LNCAP (cell line): Measurements from ENCODE around the gene STXBP1.

Experiments used
- TF ChIP-seq, protein P1 (sequence below): fragments of 450-650 bp; IDR thresholded peaks from 2 replicates; pipeline ENCODE4 v1.5.1; 2017; ENCODE audit warnings: mild to moderate bottlenecking

The STXBP1 gene

GRCh38 chr9:127734747-127735529 lies 122.9 kb downstream of the STXBP1 start, which contains the start of gene TOR2A:
Gene TOR2A, minus strand, starts transcription at chr9:127735294. Its CDS starts 24 bp downstream, at chr9:127735270.
- TF ChIP-seq, protein P1, sequence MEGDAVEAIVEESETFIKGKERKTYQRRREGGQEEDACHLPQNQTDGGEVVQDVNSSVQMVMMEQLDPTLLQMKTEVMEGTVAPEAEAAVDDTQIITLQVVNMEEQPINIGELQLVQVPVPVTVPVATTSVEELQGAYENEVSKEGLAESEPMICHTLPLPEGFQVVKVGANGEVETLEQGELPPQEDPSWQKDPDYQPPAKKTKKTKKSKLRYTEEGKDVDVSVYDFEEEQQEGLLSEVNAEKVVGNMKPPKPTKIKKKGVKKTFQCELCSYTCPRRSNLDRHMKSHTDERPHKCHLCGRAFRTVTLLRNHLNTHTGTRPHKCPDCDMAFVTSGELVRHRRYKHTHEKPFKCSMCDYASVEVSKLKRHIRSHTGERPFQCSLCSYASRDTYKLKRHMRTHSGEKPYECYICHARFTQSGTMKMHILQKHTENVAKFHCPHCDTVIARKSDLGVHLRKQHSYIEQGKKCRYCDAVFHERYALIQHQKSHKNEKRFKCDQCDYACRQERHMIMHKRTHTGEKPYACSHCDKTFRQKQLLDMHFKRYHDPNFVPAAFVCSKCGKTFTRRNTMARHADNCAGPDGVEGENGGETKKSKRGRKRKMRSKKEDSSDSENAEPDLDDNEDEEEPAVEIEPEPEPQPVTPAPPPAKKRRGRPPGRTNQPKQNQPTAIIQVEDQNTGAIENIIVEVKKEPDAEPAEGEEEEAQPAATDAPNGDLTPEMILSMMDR: peak; percentile 77

- TF ChIP-seq, protein P1: no peak
These were observed 123.6 kb downstream of the STXBP1 start for GRCh38 chr9:127735530-127736185.

DNA sequence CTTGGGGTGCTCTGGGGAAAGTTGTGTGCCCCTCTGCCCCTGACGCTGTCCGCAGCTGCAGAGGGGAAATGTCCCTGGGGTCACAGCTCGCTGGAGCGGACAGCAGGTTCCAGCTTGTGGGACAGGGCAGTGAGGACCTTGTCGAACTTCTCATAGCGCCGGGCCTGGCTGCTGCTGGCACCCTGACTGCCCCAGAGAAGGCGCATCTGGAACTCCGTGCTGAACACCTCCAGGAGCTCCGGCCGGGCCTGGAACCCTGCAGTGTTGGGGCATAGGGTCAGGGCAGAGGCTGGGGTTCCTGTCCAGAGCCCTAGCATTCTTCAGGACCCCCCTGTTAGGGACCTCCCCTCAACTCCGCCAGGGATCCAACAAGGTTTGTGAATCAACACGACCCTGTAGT lies 126.6 kb downstream of the STXBP1 start:
- TF ChIP-seq, protein P1: no peak

- TF ChIP-seq, protein P1: no peak
These were observed 127.7 kb downstream of the STXBP1 start for GRCh38 chr9:127739614-127740330.

- TF ChIP-seq, protein P1: no peak
These were observed 129.9 kb downstream of the STXBP1 start for GRCh38 chr9:127741831-127742434.
